ENCODE measurements around the gene ZNF25.

- TF ChIP-seq CTCF (conservative IDR thresholded peaks at IDR 0.05) (no peak), EZH2 (IDR thresholded peaks at IDR 0.05; ENCODE audit: low read depth) (no peak)
These were observed 27.1 kb upstream of the ZNF25 start for GRCh38 chr10:38003588-38003987.

Data from PC-9 (cell line).